Measurements from ENCODE around the gene GMDS.

- TF ChIP-seq POLR2AphosphoS5 (IDR thresholded peaks at IDR 0.05; ENCODE audit: low read depth, low read length), result no peak
- TF ChIP-seq POLR2A (IDR thresholded peaks at IDR 0.05; ENCODE audit: low read depth, low read length), result no peak
- no peak for TF ChIP-seq TAF1 (IDR thresholded peaks at IDR 0.05; ENCODE audit: borderline replicate concordance, low read depth, low read length)
Observed at GRCh38 chr6:1613346-1613687, 632.1 kb downstream of the GMDS start.

Measured in GM12892 (cell line).